Common myeloid progenitor, CD34-positive (primary cell): ENCODE measurements around the gene EHBP1.

Experiments used
- CTCF ChIA-PET: fragments of 350-600 bp; sonication (Branson Sonifier 250); formaldehyde crosslinking; loops from one replicate; lab custom pipeline; 2021; ENCODE audit warnings: antibody characterized with exemption; lab: Charles Lee
- POLR2A ChIA-PET: fragments of 350-600 bp; sonication (Branson Sonifier 250); formaldehyde crosslinking; loops from one replicate; lab custom pipeline; 2021; ENCODE audit warnings: antibody characterized with exemption; lab: Charles Lee
- DNase-seq, 3 donors: peaks; one replicate each; pipeline versions ENCODE4 v3.0.0 to v3.0.0-alpha.2; 2013
- H3K27ac ChIP-seq, 2 experiments: 1 replicate in 1 of 2; 2 replicates in 1 of 2; pipeline ENCODE4 v1.7.0; 2013; ENCODE audit warnings: inconsistent platforms in 2 of 2, low read length in 2 of 2, mild to moderate bottlenecking in 2 of 2, low read depth in 1 of 2, moderate library complexity in 1 of 2; ENCODE audit not compliant: severe bottlenecking in 2 of 2, insufficient read depth in 1 of 2, poor library complexity in 1 of 2
- H3K27me3 ChIP-seq, 5 experiments: replicated peaks in 2 of 5; 1 replicate in 3 of 5; 2 replicates in 2 of 5; pipeline versions ENCODE4 v1.6.1 to v1.7.0; 2013; ENCODE audit warnings: low read length in 4 of 5, mild to moderate bottlenecking in 2 of 5, moderate library complexity in 2 of 5, inconsistent platforms in 1 of 5; ENCODE audit not compliant: insufficient read depth in 5 of 5, control insufficient read depth in 4 of 5
- H3K36me3 ChIP-seq, 4 experiments: 1 replicate in 2 of 4; 2 replicates in 2 of 4; pipeline versions ENCODE4 v1.6.1 to v1.7.0; 2013; ENCODE audit warnings: low read length in 3 of 4, control low read depth in 1 of 4, mild to moderate bottlenecking in 1 of 4; ENCODE audit not compliant: control insufficient read depth in 4 of 4, insufficient read depth in 4 of 4
- H3K4me1 ChIP-seq, 4 experiments: 1 replicate in 3 of 4; 2 replicates in 1 of 4; pipeline versions ENCODE4 v1.6.1 to v1.7.1; 2013; ENCODE audit warnings: low read length in 3 of 4, mild to moderate bottlenecking in 3 of 4, control low read depth in 1 of 4, inconsistent platforms in 1 of 4, moderate library complexity in 1 of 4; ENCODE audit not compliant: control insufficient read depth in 4 of 4, insufficient read depth in 4 of 4; ENCODE audit errors: control extremely low read depth in 1 of 4
- H3K4me3 ChIP-seq, 7 experiments: 1 replicate in 4 of 7; 2 replicates in 3 of 7; pipeline versions ENCODE4 v1.5.1 to v1.7.0; 2013; ENCODE audit warnings: mild to moderate bottlenecking in 7 of 7, low read length in 6 of 7, moderate library complexity in 6 of 7, inconsistent platforms in 2 of 7, low read depth in 2 of 7, control low read depth in 1 of 7; ENCODE audit not compliant: insufficient read depth in 4 of 7, control insufficient read depth in 1 of 7; ENCODE audit errors: extremely low read depth in 1 of 7
- H3K9me3 ChIP-seq, 5 experiments: 1 replicate in 4 of 5; 2 replicates in 1 of 5; pipeline versions ENCODE4 v1.6.1 to v1.7.1; 2013; ENCODE audit warnings: low read length in 4 of 5, mild to moderate bottlenecking in 2 of 5, inconsistent platforms in 1 of 5, low read depth in 1 of 5, moderate library complexity in 1 of 5; ENCODE audit not compliant: control insufficient read depth in 4 of 5, insufficient read depth in 2 of 5; ENCODE audit errors: control extremely low read depth in 1 of 5
- WGBS: methylation state at CpG from one replicate; pipeline ENCODE4 v1.1.5; 2013; ENCODE audit not compliant: insufficient coverage; 5-methylcytosine and 5-hydroxymethylcytosine counted together

The EHBP1 gene

GRCh38 chr2:63053081-63053888 is 347.8 kb downstream of the EHBP1 start:
- H3K27ac ChIP-seq: no peak overlapping the region
- DNase-seq: peak in 1 of 3 donors; percentile 17
- ChIA-PET CTCF (interaction anchor here (1.2 to 4.1 kb wide), 5 partner anchors 8 to 266 kb away, joined by 3 to 19 read pairs (median 5); no protein-coding TSS in a partner anchor), POLR2A (interaction anchor here (1.4 kb wide), 1 partner anchor 14 kb away, joined by 3 read pairs; no protein-coding TSS in a partner anchor)
- no peaks in the 10 kb centered on the region for H3K9me3 ChIP-seq
- H3K36me3 ChIP-seq: no peaks in the 10 kb centered on the region
- 6% methylated on average over 25 of the region's 34 CpGs for WGBS
- H3K4me3 ChIP-seq: peak overlapping the region in 3 of 7 experiments; percentile 53 to 70 (median 60)
- peaks cover 3 to 91% (median 71%) of the 10 kb centered on the region in 4 experiments for H3K4me1 ChIP-seq
- H3K27me3 ChIP-seq: peaks cover 19 to 99% (median 69%) of the 10 kb centered on the region in 5 experiments

GRCh38 chr2:63053889-63054602 is 348.5 kb downstream of the EHBP1 start:
- Histone ChIP-seq H3K9me3 (no peaks in the 10 kb centered on the region), H3K4me3 (peak overlapping the region in 6 of 7 experiments; percentile 26 to 70 (median 48)), H3K27ac (no peak overlapping the region), H3K36me3 (no peaks in the 10 kb centered on the region), H3K4me1 (peaks cover 3 to 93% (median 74%) of the 10 kb centered on the region in 4 experiments), H3K27me3 (peaks cover 21 to 99% (median 72%) of the 10 kb centered on the region in 5 experiments)
- WGBS: 0% methylated on average over 48 of the region's 48 CpGs
- CTCF ChIA-PET: interaction anchor here (3.6 to 4.1 kb wide), 2 partner anchors 7 to 11 kb away, joined by 11 to 19 read pairs; no protein-coding TSS in a partner anchor
- peak; percentile 64 to 73 (median 70) for DNase-seq
- POLR2A ChIA-PET: no interaction called here

GRCh38 chr2:63054841-63055225 is 349.3 kb downstream of the EHBP1 start:
- peaks cover 15 to 98% (median 71%) of the 10 kb centered on the region in 5 experiments for H3K27me3 ChIP-seq
- H3K9me3 ChIP-seq: no peaks in the 10 kb centered on the region
- no peaks in the 10 kb centered on the region for H3K36me3 ChIP-seq
- peak in 1 of 3 donors; percentile 20 for DNase-seq
- CTCF ChIA-PET: interaction anchor here (1.1 to 4.1 kb wide), 4 partner anchors 11 to 287 kb away, joined by 3 to 19 read pairs (median 4); no protein-coding TSS in a partner anchor
- 0% methylated on average over 4 of the region's 7 CpGs for WGBS
- H3K4me1 ChIP-seq: peaks cover 0 to 86% (median 75%) of the 10 kb centered on the region in 4 experiments
- POLR2A ChIA-PET: no interaction called here
- H3K27ac ChIP-seq: no peak overlapping the region
- H3K4me3 ChIP-seq: no peak overlapping the region

DNA sequence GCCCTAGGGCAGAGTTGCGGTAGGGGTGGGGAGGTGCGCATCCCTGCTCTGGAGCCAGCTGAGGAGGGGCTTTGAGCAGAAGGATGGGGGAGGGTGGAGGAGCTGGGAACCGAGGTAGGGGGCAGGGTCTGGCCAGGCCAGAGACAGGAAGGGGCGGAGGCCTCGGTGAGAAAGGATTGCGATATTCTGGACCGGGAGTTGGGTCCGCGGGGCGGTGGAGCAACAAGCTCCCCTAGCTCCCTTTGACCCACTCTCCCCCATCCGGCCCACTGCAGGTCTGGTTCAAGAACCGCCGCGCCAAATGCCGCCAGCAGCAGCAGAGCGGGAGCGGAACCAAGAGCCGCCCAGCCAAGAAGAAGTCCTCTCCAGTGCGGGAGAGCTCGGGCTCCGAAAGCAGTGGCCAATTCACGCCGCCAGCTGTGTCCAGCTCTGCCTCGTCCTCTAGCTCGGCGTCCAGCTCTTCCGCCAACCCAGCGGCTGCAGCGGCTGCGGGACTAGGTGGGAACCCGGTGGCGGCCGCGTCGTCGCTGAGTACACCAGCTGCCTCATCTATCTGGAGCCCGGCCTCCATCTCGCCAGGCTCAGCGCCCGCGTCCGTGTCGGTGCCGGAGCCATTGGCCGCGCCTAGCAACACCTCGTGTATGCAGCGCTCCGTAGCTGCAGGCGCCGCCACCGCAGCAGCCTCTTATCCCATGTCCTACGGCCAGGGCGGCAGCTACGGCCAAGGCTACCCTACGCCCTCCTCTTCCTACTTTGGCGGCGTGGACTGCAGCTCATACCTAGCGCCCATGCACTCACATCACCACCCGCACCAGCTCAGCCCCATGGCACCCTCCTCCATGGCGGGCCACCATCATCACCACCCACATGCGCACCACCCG is 350.0 kb downstream of the EHBP1 start:
- Histone ChIP-seq H3K4me3 (peak overlapping the region in 3 of 7 experiments; percentile 14 to 45 (median 26)), H3K36me3 (no peaks in the 10 kb centered on the region), H3K9me3 (no peaks in the 10 kb centered on the region), H3K27me3 (peaks cover 16 to 99% (median 70%) of the 10 kb centered on the region in 5 experiments), H3K4me1 (peaks cover 0 to 80% (median 69%) of the 10 kb centered on the region in 4 experiments), H3K27ac (no peak overlapping the region)
- WGBS: 4% methylated on average over 55 of the region's 63 CpGs
- ChIA-PET CTCF (interaction anchor here (1.1 to 4.1 kb wide), 4 partner anchors 10 to 287 kb away, joined by 3 to 19 read pairs (median 4); no protein-coding TSS in a partner anchor), POLR2A (no interaction called here)
- peak in 1 of 3 donors; percentile 22 for DNase-seq

DNA sequence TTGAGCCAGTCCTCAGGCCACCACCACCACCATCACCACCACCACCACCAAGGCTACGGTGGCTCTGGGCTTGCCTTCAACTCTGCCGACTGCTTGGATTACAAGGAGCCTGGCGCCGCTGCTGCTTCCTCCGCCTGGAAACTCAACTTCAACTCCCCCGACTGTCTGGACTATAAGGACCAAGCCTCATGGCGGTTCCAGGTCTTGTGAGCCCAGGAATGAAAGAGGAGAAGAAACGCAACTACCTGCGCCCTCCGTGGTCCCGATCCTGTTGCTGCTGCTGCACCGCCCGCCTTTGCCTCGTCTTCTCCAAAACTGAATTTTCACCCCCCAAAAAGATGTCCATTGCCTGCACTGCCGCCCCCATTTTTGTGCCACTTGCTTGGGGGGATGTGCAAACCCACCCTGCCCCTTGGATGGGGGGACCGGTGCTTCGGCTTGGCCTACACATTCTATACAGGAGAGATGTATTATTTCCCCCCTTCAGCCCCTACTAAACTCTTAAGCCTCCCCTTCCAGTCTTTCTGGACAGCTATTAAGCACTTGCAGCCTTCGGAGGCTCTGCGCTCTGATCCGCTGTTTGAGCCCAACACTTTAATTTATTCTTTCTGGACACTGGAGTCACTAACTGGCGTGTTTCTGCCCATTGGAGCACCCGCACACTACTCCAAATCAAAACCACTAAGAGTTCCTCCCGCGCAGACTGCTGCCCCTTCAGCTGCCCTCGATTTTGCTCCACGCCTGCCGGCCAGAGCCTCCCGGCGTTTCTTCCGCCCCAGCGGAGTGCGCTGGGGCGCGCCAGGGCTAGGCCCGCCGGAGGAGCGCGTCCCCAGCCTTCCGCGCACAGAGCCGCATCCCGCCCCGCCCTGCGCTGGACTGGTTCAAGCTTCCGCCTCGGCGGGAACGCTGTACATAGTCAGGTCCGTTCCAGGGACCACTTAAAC is 350.9 kb downstream of the EHBP1 start:
- H3K27ac ChIP-seq: no peak overlapping the region
- H3K9me3 ChIP-seq: no peaks in the 10 kb centered on the region
- no peaks in the 10 kb centered on the region for H3K36me3 ChIP-seq
- WGBS: 11% methylated on average over 34 of the region's 49 CpGs
- H3K27me3 ChIP-seq: peaks cover 21 to 99% (median 72%) of the 10 kb centered on the region in 5 experiments
- ChIA-PET POLR2A (no interaction called here), CTCF (interaction anchor here (1.1 to 4.1 kb wide), 3 partner anchors 9 to 16 kb away, joined by 3 to 19 read pairs (median 6); no protein-coding TSS in a partner anchor)
- DNase-seq: peak in 2 of 3 donors; percentile 40 to 43
- H3K4me1 ChIP-seq: peaks cover 0 to 72% (median 61%) of the 10 kb centered on the region in 4 experiments
- peak overlapping the region in 3 of 7 experiments; percentile 4 to 45 (median 26) for H3K4me3 ChIP-seq
